GM12801 (cell line): ENCODE results near the gene TFPI.

Source experiments
- TF ChIP-seq, protein P1 (sequence below): IDR thresholded peaks from one replicate; pipeline ENCODE4 v1.5.1; 2011; ENCODE audit warnings: control low read depth; ENCODE audit not compliant: insufficient read length; ENCODE audit errors: extremely low read depth

The TFPI gene

DNA sequence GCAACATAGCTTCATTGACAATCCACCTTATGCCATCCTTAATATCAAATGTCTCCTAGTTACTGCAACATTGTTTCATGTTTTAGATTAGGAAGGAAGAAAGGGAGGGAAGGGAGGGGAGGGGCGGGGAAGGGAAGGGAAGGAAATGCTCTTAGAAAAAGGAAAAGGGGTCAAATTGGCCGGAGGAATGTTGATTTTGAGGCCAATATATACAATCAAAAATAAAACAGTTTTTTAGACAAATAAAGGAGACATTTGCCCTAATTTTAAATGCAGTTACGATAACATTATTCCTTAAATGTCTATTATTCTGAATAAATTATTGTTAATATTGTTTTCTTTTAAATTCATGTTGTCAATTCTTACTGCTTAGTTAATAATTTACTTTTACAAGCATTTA lies 72.7 kb downstream of the TFPI start:
- TF ChIP-seq, protein P1, sequence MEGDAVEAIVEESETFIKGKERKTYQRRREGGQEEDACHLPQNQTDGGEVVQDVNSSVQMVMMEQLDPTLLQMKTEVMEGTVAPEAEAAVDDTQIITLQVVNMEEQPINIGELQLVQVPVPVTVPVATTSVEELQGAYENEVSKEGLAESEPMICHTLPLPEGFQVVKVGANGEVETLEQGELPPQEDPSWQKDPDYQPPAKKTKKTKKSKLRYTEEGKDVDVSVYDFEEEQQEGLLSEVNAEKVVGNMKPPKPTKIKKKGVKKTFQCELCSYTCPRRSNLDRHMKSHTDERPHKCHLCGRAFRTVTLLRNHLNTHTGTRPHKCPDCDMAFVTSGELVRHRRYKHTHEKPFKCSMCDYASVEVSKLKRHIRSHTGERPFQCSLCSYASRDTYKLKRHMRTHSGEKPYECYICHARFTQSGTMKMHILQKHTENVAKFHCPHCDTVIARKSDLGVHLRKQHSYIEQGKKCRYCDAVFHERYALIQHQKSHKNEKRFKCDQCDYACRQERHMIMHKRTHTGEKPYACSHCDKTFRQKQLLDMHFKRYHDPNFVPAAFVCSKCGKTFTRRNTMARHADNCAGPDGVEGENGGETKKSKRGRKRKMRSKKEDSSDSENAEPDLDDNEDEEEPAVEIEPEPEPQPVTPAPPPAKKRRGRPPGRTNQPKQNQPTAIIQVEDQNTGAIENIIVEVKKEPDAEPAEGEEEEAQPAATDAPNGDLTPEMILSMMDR: no peak

DNA sequence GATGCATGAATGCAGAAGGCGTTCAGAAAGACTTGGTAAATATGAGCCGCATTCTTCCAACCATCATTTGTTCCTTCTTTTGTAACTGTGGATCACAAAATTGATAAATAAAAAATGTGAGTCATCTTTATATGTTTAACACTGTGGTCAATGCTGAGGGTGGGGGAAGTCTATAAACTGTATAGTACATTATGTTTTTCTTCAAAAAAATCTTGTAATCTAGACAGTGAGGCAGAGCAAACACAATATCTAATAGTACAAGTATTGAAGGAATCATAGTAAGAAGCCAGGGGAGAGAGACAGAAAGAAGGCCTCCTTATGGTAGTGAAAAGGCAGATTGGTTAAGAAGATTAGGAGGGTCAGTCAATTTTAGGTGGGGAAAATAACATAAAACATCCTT lies 75.5 kb downstream of the TFPI start:
- TF ChIP-seq, protein P1: no peak

DNA sequence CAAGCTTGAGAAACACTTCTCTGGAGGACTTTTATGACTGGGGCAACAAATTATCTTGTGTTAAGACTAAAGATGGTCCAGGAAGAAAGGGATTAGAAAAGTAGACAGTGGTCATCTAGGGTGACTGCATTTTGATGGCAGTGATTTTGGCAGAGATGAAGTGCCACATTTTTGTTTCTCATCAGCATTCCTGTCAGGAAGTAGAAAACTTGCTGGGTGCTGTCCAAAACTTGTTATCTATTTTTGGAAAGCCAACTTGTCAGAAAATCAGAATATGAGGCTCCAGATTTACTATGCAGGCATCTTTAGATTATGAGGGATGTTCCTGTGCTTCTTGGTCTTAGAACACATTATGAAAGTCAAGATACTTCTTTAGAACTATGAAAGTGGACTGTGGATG lies 77.2 kb downstream of the TFPI start:
- TF ChIP-seq, protein P1: no peak

DNA sequence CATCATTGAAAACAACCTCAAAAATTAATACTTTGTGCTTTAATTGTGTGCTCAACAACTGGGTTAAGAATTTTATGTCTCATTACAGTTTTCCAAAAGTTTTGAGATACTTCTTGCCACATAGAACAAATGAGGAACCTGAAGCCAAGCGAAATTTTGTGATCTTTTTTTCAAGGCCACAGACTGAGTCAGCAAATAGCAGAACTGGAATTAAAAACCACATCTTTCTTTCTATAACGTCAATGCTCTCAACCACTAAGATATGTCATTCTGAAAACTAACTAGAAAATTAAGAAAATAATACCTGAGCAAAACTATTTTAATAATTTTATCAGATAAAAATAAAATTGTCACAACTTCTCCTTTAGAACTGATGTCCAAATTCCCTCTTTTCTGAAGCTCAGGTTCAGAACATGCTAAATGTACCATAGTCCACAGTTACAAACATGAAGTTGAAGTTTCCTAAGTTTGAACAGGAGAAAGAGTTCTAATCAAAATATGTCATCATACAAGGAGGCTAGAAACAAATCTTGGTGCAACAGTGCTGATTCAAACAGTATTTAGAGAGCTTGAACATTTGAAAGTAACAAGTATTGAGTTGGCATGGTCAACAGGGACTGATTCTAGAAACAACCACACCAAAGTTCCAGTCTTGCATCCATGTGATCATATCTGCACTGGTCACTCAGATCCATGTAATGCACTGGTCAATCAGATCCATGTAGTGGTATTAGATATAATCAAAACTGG lies 78.6 kb downstream of the TFPI start:
- TF ChIP-seq, protein P1: no peak

DNA sequence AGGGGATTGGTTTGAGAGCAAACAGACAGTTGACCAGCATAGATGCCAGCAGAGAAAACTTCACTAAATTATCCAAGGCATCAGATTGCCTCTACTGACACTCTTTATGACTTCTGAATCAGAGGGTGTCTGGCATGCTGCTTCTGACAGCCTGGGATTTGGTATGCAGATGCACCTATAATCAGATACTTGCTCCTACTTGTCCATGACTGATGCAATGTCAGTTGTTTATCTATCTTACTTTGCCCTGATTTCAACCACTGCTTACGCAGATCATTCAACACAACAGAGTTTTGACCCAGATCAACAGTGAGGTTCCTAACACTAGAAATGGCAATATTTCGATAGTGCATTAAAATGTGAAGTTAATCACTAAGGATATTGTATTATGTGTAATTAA lies 83.5 kb downstream of the TFPI start:
- TF ChIP-seq, protein P1: no peak

DNA sequence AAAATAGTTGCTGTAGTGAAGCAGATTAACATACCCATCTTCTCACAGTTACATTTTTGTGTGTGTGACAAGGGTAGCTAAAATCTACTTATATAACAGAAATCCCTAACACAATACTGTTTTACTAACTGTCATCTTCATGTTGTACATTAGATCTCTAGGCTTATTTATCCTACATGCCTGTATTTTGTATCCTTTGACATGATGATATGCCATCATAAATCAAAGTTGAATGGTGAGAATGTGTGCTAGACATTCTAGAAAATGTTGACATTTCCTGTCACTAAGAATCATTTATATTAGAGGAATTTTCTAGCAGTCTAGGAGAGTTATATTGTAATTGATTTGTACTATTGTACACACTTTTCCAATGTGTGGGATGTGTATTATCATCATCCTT lies 84.7 kb downstream of the TFPI start:
- TF ChIP-seq, protein P1: no peak

DNA sequence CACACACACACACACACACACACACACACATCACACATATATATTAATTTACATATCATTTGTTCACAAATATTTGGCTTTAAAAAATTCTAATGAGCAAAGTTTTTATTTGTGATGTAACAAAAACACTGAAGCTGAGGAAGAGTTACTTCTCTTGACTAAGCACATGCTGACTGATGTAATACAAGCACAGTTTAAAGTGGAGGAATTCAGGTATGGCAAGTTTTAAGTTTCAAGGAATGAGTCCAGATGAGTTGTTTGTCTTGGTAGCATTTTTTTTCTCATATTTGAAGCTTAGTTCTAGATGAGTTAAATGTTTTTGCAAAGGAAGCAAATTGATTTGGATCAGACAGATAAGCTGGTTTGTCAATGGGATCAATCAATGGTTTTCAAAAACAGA lies 86.0 kb downstream of the TFPI start:
- TF ChIP-seq, protein P1: no peak
